Measurements from ENCODE around the gene SLCO4A1. TPM values are rescaled to one million over a fixed set of nuclear protein-coding genes. Genes with fewer than 3 reads are reported as not detected.

Gene SLCO4A1
- total and polyA plus RNA-seq, 2 experiments from 2014 or later, result 25.8 to 99.0 TPM

- no peaks in the 10 kb centered on the region for H3K36me3 ChIP-seq (replicated peaks; ENCODE audit: insufficient read depth, low read depth)
- H4K20me1 ChIP-seq (ENCODE audit: insufficient read depth, poor library complexity, severe bottlenecking), result no peaks in the 10 kb centered on the region
- no peak overlapping the region for H3K27ac ChIP-seq
- H2AFZ ChIP-seq, result no peak overlapping the region
- H3K4me2 ChIP-seq, result no peak overlapping the region
- no peaks in the 10 kb centered on the region for H3K27me3 ChIP-seq
- peaks cover 4% of the 10 kb centered on the region for H3K4me1 ChIP-seq (ENCODE audit: insufficient read depth)
- DNase-seq (ENCODE audit: low spot score), result no peak
- no peaks in the 10 kb centered on the region for H3K9me2 ChIP-seq (replicated peaks; ENCODE audit: insufficient read depth)
- H3K9me3 ChIP-seq (ENCODE audit: low read depth), result no peaks in the 10 kb centered on the region
- H3K79me2 ChIP-seq, result no peaks in the 10 kb centered on the region
- TF ChIP-seq EZH2phosphoT487 (IDR thresholded peaks at IDR 0.05; ENCODE audit: low read depth, severe bottlenecking, unreplicated experiment), result no peak
- TF ChIP-seq, protein P1, sequence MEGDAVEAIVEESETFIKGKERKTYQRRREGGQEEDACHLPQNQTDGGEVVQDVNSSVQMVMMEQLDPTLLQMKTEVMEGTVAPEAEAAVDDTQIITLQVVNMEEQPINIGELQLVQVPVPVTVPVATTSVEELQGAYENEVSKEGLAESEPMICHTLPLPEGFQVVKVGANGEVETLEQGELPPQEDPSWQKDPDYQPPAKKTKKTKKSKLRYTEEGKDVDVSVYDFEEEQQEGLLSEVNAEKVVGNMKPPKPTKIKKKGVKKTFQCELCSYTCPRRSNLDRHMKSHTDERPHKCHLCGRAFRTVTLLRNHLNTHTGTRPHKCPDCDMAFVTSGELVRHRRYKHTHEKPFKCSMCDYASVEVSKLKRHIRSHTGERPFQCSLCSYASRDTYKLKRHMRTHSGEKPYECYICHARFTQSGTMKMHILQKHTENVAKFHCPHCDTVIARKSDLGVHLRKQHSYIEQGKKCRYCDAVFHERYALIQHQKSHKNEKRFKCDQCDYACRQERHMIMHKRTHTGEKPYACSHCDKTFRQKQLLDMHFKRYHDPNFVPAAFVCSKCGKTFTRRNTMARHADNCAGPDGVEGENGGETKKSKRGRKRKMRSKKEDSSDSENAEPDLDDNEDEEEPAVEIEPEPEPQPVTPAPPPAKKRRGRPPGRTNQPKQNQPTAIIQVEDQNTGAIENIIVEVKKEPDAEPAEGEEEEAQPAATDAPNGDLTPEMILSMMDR (IDR thresholded peaks at IDR 0.05; ENCODE audit: poor library complexity), result no peak
- H3K4me3 ChIP-seq, result no peak overlapping the region
- 92% methylated on average over 10 of the region's 10 CpGs for WGBS (ENCODE audit: low lambda C conversion rate, missing lambda C conversion rate)
Measured at GRCh38 chr20:62669249-62669648, 26.9 kb downstream of the SLCO4A1 start.

- no peak overlapping the region for H3K4me2 ChIP-seq
- H3K4me1 ChIP-seq (ENCODE audit: insufficient read depth), result peaks cover 4% of the 10 kb centered on the region
- H3K9me2 ChIP-seq (replicated peaks; ENCODE audit: insufficient read depth), result no peaks in the 10 kb centered on the region
- no peak overlapping the region for H2AFZ ChIP-seq
- no peak overlapping the region for H3K27ac ChIP-seq
- no peaks in the 10 kb centered on the region for H3K36me3 ChIP-seq (replicated peaks; ENCODE audit: insufficient read depth, low read depth)
- 97% methylated on average over 14 of the region's 14 CpGs for WGBS (ENCODE audit: low lambda C conversion rate, missing lambda C conversion rate)
- no peak for DNase-seq (ENCODE audit: low spot score)
- H3K4me3 ChIP-seq, result no peak overlapping the region
- H3K9me3 ChIP-seq (ENCODE audit: low read depth), result no peaks in the 10 kb centered on the region
- TF ChIP-seq EZH2 (IDR thresholded peaks at IDR 0.05; ENCODE audit: borderline replicate concordance), result no peak
- TF ChIP-seq EZH2phosphoT487 (IDR thresholded peaks at IDR 0.05; ENCODE audit: low read depth, severe bottlenecking, unreplicated experiment), result no peak
- TF ChIP-seq, protein P1 (IDR thresholded peaks at IDR 0.05; ENCODE audit: poor library complexity), result no peak
- no peaks in the 10 kb centered on the region for H3K79me2 ChIP-seq
- no peaks in the 10 kb centered on the region for H4K20me1 ChIP-seq (ENCODE audit: insufficient read depth, poor library complexity, severe bottlenecking)
- no peaks in the 10 kb centered on the region for H3K27me3 ChIP-seq
Measured at GRCh38 chr20:62670156-62670555, 27.9 kb downstream of the SLCO4A1 start.

- H3K4me1 ChIP-seq (ENCODE audit: insufficient read depth), result peaks cover 4% of the 10 kb centered on the region
- no peaks in the 10 kb centered on the region for H4K20me1 ChIP-seq (ENCODE audit: insufficient read depth, poor library complexity, severe bottlenecking)
- no peak overlapping the region for H3K4me2 ChIP-seq
- no peaks in the 10 kb centered on the region for H3K79me2 ChIP-seq
- no peak overlapping the region for H3K4me3 ChIP-seq
- no peaks in the 10 kb centered on the region for H3K9me3 ChIP-seq (ENCODE audit: low read depth)
- no peak overlapping the region for H3K27ac ChIP-seq
- no peaks in the 10 kb centered on the region for H3K9me2 ChIP-seq (replicated peaks; ENCODE audit: insufficient read depth)
- WGBS (ENCODE audit: low lambda C conversion rate, missing lambda C conversion rate), result 89% methylated on average over 17 of the region's 17 CpGs
- H3K36me3 ChIP-seq (replicated peaks; ENCODE audit: insufficient read depth, low read depth), result no peaks in the 10 kb centered on the region
- no peak overlapping the region for H2AFZ ChIP-seq
- DNase-seq (ENCODE audit: low spot score), result no peak
- TF ChIP-seq EZH2 (IDR thresholded peaks at IDR 0.05; ENCODE audit: borderline replicate concordance) (no peak), EZH2phosphoT487 (IDR thresholded peaks at IDR 0.05; ENCODE audit: low read depth, severe bottlenecking, unreplicated experiment) (no peak)
- TF ChIP-seq, protein P1 (IDR thresholded peaks at IDR 0.05; ENCODE audit: poor library complexity), result no peak
- no peaks in the 10 kb centered on the region for H3K27me3 ChIP-seq
Measured at GRCh38 chr20:62670998-62671397, 28.7 kb downstream of the SLCO4A1 start.

GRCh38 chr20:62671765-62672164, 29.5 kb downstream of the SLCO4A1 start:
- H3K9me2 ChIP-seq (replicated peaks; ENCODE audit: insufficient read depth), result no peaks in the 10 kb centered on the region
- H3K27me3 ChIP-seq, result no peaks in the 10 kb centered on the region
- WGBS (ENCODE audit: low lambda C conversion rate, missing lambda C conversion rate), result 84% methylated on average over 15 of the region's 15 CpGs
- TF ChIP-seq EZH2phosphoT487 (IDR thresholded peaks at IDR 0.05; ENCODE audit: low read depth, severe bottlenecking, unreplicated experiment), result no peak
- TF ChIP-seq, protein P1 (IDR thresholded peaks at IDR 0.05; ENCODE audit: poor library complexity), result no peak
- TF ChIP-seq EZH2 (IDR thresholded peaks at IDR 0.05; ENCODE audit: borderline replicate concordance), result no peak
- no peak overlapping the region for H3K27ac ChIP-seq
- no peaks in the 10 kb centered on the region for H3K36me3 ChIP-seq (replicated peaks; ENCODE audit: insufficient read depth, low read depth)
- H3K4me2 ChIP-seq, result no peak overlapping the region
- no peak for DNase-seq (ENCODE audit: low spot score)
- peaks cover 4% of the 10 kb centered on the region for H3K4me1 ChIP-seq (ENCODE audit: insufficient read depth)
- no peaks in the 10 kb centered on the region for H3K79me2 ChIP-seq
- no peaks in the 10 kb centered on the region for H4K20me1 ChIP-seq (ENCODE audit: insufficient read depth, poor library complexity, severe bottlenecking)
- no peak overlapping the region for H3K4me3 ChIP-seq
- H2AFZ ChIP-seq, result no peak overlapping the region
- H3K9me3 ChIP-seq (ENCODE audit: low read depth), result no peaks in the 10 kb centered on the region
